HepG2 (cell line): Measurements from ENCODE around the gene DOLK.

ENCODE experiments used
- NAIF1 ChIP-seq: sonication (generic); formaldehyde crosslinking; IDR thresholded peaks from 2 replicates; pipeline ENCODE4 v1.5.0; 2020; ENCODE audit warnings: mild to moderate bottlenecking, missing genetic modification reagents, borderline replicate concordance
- NR1H2 ChIP-seq: sonication (generic); formaldehyde crosslinking; IDR thresholded peaks from 2 replicates; pipeline ENCODE4 v1.8.1; 2022; ENCODE audit warnings: low read depth, missing genetic modification reagents, borderline replicate concordance
- PHF5A ChIP-seq: IDR thresholded peaks from one replicate; pipeline ENCODE4 v1.6.1; 2018; ENCODE audit warnings: low read depth, missing genetic modification reagents; ENCODE audit not compliant: unreplicated experiment
- SNAPC2 ChIP-seq: sonication (generic); formaldehyde crosslinking; IDR thresholded peaks from 2 replicates; pipeline ENCODE4 v1.8.1; 2022; ENCODE audit warnings: mild to moderate bottlenecking, missing genetic modification reagents
- ZNF547 ChIP-seq: sonication (generic); formaldehyde crosslinking; IDR thresholded peaks from 2 replicates; pipeline ENCODE4 v1.5.1; 2020; ENCODE audit warnings: mild to moderate bottlenecking, missing genetic modification reagents
- TF ChIP-seq, protein P1 (sequence below): sonication (generic); formaldehyde crosslinking; IDR thresholded peaks from 2 replicates; pipeline ENCODE4 v1.5.0; 2020; ENCODE audit warnings: mild to moderate bottlenecking, missing genetic modification reagents, moderate library complexity
- TF ChIP-seq, protein P2 (sequence below): fragments of 450-650 bp; IDR thresholded peaks from 2 replicates; pipeline ENCODE4 v1.6.1; 2017; ENCODE audit warnings: mild to moderate bottlenecking

DNA sequence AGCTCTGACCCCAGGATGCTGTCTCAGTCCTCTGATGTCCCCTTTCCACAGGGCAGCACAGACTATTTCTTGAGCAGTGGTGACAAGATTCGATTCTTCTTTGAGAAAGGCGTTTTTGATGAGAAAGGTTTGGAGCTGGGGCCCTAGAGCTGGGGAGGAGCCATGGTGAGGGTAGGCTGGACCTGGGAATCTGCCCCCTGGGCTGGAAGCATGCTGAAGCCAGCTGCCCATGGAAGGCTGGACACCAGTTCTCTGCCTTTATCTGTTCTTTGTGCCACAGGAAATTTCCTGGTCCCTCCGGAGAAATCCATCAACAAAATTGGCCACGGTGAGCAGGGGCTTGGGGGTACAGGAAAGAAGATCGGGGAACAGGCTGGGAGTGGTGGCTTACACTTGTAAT, 13.7 kb downstream of the DOLK start:
- TF ChIP-seq NAIF1 (CRISPR knock-in tag) (no peak), ZNF547 (CRISPR knock-in tag) (no peak), NR1H2 (CRISPR knock-in tag) (no peak), SNAPC2 (CRISPR knock-in tag) (no peak), PHF5A (CRISPR knock-in tag) (no peak)
- TF ChIP-seq, protein P1, sequence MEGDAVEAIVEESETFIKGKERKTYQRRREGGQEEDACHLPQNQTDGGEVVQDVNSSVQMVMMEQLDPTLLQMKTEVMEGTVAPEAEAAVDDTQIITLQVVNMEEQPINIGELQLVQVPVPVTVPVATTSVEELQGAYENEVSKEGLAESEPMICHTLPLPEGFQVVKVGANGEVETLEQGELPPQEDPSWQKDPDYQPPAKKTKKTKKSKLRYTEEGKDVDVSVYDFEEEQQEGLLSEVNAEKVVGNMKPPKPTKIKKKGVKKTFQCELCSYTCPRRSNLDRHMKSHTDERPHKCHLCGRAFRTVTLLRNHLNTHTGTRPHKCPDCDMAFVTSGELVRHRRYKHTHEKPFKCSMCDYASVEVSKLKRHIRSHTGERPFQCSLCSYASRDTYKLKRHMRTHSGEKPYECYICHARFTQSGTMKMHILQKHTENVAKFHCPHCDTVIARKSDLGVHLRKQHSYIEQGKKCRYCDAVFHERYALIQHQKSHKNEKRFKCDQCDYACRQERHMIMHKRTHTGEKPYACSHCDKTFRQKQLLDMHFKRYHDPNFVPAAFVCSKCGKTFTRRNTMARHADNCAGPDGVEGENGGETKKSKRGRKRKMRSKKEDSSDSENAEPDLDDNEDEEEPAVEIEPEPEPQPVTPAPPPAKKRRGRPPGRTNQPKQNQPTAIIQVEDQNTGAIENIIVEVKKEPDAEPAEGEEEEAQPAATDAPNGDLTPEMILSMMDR = no peak
- TF ChIP-seq, protein P2, sequence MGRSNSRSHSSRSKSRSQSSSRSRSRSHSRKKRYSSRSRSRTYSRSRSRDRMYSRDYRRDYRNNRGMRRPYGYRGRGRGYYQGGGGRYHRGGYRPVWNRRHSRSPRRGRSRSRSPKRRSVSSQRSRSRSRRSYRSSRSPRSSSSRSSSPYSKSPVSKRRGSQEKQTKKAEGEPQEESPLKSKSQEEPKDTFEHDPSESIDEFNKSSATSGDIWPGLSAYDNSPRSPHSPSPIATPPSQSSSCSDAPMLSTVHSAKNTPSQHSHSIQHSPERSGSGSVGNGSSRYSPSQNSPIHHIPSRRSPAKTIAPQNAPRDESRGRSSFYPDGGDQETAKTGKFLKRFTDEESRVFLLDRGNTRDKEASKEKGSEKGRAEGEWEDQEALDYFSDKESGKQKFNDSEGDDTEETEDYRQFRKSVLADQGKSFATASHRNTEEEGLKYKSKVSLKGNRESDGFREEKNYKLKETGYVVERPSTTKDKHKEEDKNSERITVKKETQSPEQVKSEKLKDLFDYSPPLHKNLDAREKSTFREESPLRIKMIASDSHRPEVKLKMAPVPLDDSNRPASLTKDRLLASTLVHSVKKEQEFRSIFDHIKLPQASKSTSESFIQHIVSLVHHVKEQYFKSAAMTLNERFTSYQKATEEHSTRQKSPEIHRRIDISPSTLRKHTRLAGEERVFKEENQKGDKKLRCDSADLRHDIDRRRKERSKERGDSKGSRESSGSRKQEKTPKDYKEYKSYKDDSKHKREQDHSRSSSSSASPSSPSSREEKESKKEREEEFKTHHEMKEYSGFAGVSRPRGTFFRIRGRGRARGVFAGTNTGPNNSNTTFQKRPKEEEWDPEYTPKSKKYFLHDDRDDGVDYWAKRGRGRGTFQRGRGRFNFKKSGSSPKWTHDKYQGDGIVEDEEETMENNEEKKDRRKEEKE = no peak
